Measurements from ENCODE around the gene CCSER1.
"Not testable (repeated sequence)": the region's sequence is repeated elsewhere in the genome, so short reads cannot be mapped to it uniquely, and the experiment has no call there.

The CCSER1 gene

DNA sequence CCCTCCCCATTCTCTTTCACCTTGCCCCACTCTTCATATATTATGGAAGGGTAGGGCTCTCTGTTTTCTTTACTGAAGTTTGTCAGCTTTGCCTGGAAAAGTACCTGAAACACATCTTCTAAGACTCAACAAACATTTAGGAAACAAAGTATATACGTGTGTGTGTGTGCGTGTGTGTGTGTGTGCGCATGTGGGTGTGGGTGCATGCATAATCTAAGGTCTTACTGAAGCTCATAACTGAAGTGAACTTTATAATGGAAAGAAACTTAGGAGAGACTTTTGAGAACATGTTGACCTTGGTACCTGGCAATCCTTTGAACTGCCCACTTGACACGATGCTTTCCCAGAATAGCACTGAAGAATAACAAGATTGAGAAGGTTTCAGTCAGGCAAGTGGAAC, 1190.2 kb downstream of the CCSER1 start:
- in situ Hi-C loops (cut with HindIII; ENCODE audit: low sequenced_read_pairs), result no loop called here

DNA sequence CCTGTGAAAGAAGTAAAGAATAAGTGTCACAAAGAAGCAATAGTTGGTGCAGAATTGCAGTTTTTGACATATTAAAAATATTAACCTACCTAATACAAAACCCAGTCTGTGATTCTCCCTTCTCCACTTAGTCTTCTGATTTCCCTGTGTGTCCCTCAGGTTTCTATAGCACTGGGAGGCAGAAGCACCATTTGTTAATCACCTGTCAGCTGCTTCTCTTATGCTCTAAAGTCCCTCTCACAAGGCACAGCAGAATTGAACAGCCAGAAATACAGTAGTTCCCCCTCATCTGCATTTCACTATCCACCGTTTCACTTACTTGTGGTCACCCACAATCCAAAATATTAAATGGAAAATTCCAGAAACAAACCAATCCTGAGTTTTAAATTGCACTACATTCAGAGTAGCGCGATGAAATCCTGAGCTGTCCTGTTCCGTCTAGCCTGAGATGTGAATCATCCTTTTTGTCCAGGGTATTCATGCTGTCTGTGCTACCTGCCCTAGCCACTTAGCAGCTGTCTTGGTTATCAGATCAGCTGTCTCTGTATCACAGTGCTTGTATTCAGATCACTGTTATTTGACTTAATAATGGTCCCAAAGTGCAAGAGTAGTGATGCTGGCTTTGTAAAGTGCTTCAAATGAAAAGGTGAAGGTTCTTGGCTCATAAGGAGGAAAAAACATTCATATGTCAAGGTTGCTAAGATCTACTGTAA, 1192.5 kb downstream of the CCSER1 start:
- in situ Hi-C loops (cut with HindIII; ENCODE audit: low sequenced_read_pairs), result loop anchor here (5.0 kb wide), 1 partner anchor 53 kb away; no protein-coding TSS in a partner anchor

DNA sequence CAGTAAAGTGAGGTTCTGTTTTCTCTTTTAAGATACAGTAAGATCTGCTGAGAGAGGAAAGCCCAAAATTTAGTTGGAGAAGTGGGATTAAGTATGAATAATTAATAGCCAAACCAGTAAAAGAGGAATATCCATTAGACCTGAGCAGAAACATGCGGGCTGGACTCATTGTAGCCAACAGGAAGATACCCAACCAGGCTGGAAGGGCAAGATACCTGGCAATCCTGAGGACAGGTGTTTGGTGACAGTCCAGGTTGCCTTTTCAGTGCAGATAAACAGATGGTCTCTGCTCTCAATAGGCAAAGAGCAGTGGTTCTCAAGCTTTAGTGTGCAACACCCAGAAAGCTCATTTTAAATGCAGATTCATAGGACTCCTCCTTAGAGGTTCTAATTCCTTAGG, 1195.8 kb downstream of the CCSER1 start:
- in situ Hi-C loops (cut with HindIII; ENCODE audit: low sequenced_read_pairs), result loop anchor here (5.0 kb wide), 1 partner anchor 49 kb away; no protein-coding TSS in a partner anchor

DNA sequence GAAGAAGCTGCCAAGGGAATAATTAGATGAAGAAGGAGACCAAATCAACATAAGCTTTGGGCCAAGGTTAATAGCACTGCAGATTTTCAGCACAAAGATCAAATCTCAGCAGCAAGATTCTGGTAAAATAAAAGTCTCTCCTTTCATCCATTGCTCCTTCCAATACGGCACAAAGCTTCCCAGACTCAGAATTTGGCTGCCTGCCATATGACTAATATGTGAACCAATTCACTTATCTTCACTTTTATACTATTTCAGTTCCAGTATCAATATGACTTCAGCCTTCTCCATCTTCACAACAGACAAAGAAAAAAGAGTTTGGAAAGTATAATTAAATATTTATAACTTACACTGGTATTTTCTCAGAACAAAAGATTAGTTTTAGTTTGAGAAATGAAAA, 1198.3 kb downstream of the CCSER1 start:
- in situ Hi-C loops (cut with HindIII; ENCODE audit: low sequenced_read_pairs), result no loop called here

DNA sequence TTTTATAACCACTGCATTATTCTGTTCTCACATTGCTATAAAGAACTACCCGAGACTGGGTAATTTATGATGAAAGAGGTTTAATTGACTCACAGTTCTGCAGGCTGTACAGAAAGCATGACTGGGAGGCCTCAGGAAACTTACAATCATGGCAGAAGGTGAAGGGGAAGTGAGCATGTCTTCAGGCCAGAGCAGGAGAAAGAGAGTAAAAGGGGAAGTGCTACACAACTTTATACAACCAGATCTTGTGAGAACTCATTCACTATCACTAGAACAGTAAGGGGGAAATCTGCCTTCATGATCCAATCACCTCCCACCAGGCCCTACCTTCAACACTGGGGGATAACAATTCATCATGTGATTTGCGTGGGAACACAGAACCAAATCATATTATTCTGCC, 1199.0 kb downstream of the CCSER1 start:
- in situ Hi-C loops (cut with HindIII; ENCODE audit: low sequenced_read_pairs), result not testable (repeated sequence)

DNA sequence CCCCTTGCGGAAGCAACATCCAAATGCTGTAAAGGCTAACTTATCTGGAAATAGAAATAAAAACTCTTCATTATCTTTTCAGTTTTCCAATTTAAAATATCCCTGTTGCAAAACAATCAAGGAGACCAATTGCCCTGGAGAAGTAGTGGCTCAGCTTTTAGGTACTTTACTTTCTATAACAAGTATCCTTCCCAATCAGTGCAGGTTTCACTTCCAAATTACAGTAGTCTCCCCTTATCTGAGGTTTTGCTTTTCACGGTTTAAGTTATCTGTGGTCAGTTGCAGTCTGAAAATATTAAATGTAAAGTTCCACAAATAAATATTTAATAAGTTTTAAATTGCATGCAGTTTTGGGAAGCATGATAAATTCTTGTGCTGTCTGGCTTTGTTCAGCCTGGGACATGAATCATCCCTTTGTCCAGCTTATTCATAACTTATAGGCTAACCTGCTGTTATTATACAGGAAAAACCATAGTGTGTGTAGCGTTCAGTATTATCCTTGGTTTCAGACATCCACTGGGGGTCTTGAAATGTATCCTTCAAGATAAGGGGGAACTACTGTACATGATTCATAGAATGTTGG, 1203.5 kb downstream of the CCSER1 start:
- in situ Hi-C loops (cut with HindIII; ENCODE audit: low sequenced_read_pairs), result no loop called here

DNA sequence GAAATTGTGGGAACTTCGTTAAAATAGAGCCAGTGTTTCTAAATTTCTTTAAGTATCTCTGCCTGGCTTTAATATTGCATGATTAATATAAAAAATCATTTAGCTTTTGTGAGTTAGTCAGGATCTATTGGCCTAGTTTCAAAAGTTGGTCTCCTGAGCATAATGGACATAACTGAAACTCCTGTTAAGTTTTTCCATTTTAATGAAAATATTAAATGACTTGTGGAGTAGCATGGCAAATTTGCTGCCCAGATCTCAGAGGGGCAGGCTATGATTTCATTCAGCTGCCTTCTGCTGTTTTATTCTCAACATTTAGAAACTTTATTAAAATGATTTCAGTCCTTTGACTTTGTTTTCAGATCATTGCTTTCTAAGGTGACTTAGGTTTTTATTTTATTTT, 1213.6 kb downstream of the CCSER1 start:
- in situ Hi-C loops (cut with HindIII; ENCODE audit: low sequenced_read_pairs), result no loop called here

DNA sequence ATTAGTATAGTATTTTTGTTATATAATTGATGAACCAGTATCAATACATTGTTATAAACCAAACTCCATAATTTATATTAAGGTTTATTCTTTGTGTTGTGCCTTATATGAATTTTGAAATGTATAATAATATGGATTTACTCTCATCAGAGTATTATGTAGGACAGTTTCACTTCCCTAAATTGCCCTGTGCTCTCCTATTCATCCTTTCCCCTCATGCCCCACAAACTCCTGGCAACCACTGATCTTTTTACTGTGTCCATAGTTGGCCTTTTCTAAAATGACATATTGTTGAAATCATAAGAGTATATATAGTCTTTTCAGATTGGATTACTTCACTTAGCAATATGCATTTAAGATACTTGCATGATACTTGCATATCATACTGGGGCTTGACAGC, 1218.4 kb downstream of the CCSER1 start:
- in situ Hi-C loops (cut with HindIII; ENCODE audit: low sequenced_read_pairs), result no loop called here

DNA sequence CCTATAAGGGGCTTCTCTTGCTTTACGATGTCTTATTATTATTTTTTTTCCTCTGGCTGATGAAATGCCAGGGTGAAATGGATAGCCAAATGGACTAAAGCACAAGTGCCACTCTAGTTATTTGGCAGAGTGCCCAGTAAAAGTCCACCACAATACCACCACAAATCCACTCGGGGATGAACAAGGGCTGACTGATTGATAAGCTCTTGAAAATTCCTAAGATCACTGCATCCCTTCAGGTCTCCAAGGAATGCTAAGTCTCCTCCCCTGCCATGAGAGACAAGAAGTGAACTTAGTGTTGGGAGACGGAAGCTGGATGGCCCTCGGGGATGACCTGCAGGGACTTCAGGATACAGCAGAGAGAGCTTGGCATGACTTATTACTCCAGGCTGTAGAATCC, 1229.3 kb downstream of the CCSER1 start:
- in situ Hi-C loops (cut with HindIII; ENCODE audit: low sequenced_read_pairs), result not testable (repeated sequence)

DNA sequence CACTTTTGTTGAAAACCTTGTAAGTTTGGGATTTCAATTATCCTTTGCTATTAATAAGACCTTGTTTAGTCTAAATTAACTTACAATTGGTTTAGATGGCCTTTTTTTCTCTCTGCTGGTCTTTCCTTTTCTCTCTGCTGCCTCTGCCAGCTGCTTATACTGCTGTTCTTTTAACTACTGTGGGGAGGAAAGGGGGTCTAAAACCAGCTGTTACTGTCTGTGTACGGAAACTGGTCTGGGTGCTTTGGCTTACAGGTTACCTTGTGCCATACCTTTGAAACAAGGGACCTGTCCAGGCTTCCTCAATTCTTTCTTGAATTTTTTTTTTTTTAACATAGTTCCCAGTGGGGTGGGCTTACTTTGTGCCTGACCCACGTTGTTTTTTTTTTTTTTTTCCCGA, 1230.8 kb downstream of the CCSER1 start:
- in situ Hi-C loops (cut with HindIII; ENCODE audit: low sequenced_read_pairs), result not testable (repeated sequence)

DNA sequence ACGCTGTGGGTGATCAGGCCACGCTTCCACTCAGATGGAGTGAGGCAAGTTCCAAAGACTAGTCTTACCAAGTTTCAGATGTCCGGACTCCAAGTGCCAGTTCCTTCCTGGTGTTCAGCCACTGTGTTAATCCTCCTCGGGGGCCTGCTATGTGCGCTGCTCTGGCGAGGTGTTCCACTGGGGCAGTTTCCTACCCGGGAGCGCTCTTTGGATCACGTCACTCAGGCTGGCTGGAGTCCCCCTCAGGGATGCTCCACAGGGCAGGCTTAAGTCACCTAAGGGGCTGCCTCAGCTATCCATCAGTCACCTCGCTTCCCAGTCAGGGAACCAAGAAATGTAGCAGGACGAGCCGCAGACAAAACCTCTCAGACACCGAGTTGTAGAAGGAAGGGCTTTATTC, 1231.4 kb downstream of the CCSER1 start:
- in situ Hi-C loops (cut with HindIII; ENCODE audit: low sequenced_read_pairs), result not testable (repeated sequence)

DNA sequence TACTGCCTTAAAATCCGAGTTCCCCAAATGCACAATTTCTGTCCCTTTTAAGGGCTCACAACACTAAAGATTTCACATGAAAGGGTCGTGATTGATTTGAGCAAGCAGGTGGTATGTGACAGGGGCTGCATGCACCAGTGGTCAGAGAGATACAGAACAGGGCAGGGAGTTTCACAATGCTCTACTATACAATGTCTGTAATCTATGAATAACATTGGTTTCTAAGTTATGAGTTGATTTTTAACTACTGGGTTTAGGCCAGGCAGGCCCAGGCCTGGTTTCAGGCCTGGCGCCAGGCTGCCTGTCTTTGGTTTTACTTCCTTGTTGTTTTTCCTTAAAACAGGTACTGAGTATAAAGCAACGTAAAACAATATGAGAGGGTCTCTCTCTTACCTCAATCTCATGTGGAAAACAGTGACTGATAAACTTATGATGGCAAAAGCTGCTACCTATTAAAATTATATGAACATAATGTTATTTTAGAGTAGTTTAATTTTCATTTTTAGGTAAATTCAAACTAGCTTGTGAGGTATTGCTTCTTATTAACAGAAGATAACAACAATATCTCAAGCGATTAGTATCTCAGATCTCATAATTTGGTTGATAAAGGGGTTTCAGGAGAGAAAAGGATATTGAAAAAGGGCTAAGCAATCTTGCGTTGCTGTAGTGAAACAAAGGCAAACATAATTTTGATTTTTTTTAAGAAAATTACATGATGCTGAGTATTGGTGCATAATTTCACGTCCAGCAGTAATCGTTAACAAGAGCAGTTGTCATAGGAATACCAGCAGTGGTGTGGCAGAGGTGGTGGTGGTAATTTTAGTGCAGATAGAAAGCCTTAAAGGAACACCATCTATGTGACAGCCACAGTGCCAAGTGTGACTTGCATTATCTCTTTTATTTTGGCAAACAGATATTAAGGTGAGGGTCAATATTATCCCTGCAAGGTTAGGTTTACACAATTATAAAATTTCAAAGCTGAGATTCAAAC, 1232.1 kb downstream of the CCSER1 start:
- in situ Hi-C loops (cut with HindIII; ENCODE audit: low sequenced_read_pairs), result no loop called here

DNA sequence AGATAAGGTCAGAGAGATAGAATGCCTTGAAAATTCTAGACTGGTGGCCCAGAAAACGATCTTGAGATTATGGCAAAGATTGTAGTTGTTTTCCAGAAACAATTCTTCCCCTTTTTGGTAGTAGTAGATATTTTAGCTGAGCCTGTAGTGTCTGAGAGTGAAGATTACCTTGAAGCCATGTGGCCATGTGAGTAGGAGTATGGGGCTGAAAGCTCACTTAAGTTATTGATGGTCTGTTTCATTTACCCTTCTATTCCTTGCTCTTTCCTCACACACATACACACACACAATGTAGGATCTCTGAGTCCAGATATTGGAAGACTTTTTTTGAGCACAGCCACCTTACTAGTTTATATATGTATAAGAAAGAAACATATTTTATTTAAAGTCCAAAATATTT, 1234.9 kb downstream of the CCSER1 start:
- in situ Hi-C loops (cut with HindIII; ENCODE audit: low sequenced_read_pairs), result no loop called here

DNA sequence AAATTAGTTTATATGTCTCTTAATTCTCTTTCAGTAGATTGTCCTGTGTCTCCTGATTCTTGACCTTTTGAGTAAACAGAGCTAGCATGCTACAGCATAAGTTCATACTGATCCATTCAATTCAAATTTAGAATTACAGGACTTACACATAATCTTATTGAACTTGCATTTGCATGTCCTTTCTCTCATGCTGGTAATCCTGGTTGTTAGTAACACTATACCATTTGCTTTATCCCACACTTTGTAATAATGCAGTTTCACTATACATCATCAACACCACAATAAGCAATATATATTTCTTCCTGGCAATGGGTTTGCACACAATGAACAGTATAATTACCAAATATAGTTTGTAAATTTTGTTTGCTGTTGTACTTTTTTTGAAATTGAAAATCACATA, 1239.4 kb downstream of the CCSER1 start:
- in situ Hi-C loops (cut with HindIII; ENCODE audit: low sequenced_read_pairs), result no loop called here

DNA sequence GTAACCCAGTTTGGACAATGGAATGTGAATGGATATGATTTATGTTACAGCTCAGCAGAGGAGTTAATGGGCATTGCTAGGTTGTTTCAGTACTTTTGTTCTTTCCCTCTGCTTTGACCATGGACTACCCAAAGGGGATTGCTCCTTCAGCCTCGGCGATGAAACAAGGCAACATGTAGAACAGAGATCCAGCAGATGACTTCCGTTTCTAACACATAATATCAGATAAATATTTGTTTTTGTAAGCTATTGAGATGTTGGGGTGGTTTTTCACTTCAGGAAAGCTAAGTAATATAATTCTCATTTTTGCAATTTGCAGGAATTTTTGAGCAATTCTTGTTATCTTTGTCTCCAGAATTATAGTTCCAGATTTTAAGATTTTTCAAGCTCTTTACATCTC, 1241.9 kb downstream of the CCSER1 start:
- in situ Hi-C loops (cut with HindIII; ENCODE audit: low sequenced_read_pairs), result no loop called here

DNA sequence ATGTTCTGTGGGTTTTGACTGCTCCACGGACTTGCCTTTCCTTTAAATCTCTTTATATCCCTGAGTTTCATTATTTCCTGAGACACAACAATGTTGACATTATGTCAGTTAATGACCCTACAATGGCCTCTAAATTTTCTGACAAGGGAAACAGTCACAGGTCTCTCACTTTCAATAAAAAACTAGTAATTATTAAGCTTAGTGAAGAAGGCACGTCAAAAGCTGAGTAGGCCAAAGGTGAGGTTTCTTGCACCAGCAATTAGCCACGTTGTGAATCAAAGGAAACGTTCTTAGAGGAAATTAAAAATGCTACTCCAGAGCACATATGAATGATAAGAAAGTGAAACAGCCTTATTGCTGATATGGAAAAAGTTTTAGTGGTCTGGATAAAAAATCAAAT, 1246.4 kb downstream of the CCSER1 start:
- in situ Hi-C loops (cut with HindIII; ENCODE audit: low sequenced_read_pairs), result loop anchor here (5.0 kb wide), 1 partner anchor 51 kb away; no protein-coding TSS in a partner anchor

DNA sequence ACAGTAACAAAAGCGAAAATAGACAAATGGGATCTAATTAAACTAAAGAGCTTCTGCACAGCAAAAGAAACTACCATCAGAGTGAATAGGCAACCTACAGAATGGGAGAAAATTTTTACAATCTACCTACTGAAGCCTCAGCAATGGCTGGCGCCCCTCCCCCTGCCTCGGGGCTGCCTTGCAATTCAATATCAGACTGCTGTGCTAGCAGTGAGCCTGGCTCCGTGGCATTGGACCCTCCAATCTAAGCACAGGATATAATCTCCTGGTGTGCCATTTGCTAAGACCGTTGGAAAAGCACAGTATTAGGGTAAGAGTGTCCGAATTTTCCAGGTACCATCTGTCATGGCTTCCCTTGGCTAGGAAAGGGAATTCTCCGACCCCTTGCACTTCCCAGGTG, 1278.2 kb downstream of the CCSER1 start:
- in situ Hi-C loops (cut with HindIII; ENCODE audit: low sequenced_read_pairs), result not testable (repeated sequence)

DNA sequence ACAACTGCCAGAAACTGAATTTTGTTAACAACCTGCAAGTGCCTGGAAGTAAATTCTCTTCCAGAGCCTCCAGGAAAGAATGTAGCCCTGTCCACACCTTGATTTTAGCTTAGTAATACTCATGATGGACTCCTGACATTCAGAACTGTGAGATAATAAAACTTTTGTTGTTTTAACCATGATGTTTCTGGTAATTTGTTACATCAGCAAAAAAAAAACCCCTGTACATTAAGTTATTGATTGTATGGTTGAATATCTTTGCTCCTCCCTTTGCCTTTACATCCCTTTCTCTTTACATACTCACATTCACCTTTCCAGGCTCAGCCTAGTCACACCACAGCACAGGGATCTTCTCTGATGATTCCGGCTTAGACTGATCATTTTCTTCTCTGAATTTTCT, 1294.8 kb downstream of the CCSER1 start:
- in situ Hi-C loops (cut with HindIII; ENCODE audit: low sequenced_read_pairs), result no loop called here

DNA sequence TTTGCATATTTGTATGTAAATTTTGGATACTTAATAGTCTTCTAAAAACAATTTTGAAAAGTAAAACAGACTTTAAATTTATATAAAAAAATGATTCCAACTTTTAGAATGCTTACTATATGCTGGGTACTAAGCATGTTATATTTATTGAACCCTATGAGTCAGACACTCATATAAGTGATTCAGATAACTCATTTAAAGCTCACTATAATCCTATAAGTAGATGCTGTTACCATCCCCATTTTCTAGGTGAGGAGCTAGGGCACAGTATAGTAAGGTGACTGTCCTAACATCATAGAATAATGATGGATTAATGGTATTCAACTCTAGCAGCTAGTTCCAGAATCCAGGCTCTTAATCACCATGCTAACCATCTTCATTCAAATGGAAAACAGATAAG, 1299.5 kb downstream of the CCSER1 start:
- in situ Hi-C loops (cut with HindIII; ENCODE audit: low sequenced_read_pairs), result no loop called here

DNA sequence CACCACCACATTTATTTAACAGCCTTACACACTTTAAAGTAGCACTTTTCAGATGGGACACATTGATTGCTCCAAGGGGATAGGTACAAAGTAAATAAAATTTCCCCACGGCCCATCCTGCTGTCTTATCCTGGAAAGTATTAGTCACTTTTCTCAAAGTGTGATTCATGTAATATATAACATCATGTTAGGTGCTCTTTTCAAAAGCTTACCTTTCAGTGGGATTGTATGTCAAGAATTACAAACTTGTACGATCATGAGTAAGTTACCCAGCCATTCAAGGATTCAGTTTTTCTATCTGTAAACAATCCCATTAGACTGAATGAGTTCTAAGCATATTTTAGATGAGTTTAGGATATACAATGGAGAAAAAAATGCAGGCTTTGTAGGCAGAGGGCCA, 1300.0 kb downstream of the CCSER1 start:
- in situ Hi-C loops (cut with HindIII; ENCODE audit: low sequenced_read_pairs), result no loop called here

DNA sequence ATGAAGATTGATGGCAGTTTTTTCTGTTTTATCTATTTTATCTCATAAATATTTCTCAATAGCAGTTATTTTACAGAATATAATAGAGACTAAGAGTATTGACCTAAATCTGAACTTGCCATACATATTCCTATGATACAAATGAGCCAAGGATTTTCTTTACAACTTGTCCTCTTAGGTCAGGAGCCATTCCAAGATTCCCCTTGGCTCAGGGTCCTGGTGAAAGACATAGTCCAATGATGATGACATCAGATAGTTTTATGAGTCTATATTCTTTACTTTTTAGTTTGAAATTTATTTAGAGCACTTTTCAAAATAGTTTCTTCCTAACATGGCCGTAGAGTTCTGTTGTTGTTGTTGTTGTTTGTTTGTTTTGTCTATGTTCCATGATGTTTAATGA, 1307.4 kb downstream of the CCSER1 start:
- in situ Hi-C loops (cut with HindIII; ENCODE audit: low sequenced_read_pairs), result no loop called here

DNA sequence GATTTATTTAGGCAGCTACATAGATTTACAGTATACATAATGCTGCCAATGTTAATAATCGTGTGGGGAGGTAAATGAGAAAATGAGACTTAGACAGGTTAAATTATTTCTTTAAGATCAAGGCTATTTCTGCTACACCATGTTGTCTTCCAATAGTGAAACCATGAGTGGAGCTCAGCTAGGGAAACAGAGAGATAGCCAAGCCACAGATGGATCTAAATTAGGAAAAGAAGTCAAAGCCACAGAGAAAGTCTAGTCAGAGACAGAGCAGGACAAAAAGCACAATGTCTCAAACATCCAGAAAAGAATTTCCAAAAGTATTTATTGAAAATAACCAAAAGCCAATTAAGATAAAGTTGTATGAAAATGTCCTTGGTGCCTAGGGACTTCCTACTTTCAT, 1309.4 kb downstream of the CCSER1 start:
- in situ Hi-C loops (cut with HindIII; ENCODE audit: low sequenced_read_pairs), result no loop called here

Measured in endothelial cell of hepatic sinusoid (primary cell).